Measurements from ENCODE around the gene SMC3.

SMC3 gene

DNA sequence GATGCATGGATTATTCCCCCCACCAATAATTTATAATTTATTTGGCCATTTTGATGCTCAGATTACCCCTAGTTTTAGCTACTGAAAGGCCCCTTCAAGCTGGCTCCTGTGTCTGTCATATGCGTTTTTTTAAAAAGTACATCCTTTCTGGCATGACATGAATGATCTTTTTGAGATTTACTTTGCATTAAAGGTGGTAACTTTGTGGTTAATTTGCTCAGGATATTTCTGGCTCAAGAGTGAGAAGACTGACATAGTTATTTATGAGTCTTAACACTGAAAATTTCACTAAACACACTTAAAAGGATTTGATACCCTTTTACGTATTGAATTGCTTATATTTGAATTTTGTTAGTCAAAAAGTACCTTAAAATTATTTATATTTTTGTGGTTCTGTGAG lies 5.4 kb downstream of the SMC3 start:
- in situ Hi-C loops (cut with MboI; ENCODE audit: low pct_unique_long_range_greater_than_20kb, low sequenced_read_pairs, unreplicated experiment): loop anchor here (25.0 kb wide), 1 partner anchor 436 kb away; no protein-coding TSS in a partner anchor
- TF ChIP-seq, protein P1, sequence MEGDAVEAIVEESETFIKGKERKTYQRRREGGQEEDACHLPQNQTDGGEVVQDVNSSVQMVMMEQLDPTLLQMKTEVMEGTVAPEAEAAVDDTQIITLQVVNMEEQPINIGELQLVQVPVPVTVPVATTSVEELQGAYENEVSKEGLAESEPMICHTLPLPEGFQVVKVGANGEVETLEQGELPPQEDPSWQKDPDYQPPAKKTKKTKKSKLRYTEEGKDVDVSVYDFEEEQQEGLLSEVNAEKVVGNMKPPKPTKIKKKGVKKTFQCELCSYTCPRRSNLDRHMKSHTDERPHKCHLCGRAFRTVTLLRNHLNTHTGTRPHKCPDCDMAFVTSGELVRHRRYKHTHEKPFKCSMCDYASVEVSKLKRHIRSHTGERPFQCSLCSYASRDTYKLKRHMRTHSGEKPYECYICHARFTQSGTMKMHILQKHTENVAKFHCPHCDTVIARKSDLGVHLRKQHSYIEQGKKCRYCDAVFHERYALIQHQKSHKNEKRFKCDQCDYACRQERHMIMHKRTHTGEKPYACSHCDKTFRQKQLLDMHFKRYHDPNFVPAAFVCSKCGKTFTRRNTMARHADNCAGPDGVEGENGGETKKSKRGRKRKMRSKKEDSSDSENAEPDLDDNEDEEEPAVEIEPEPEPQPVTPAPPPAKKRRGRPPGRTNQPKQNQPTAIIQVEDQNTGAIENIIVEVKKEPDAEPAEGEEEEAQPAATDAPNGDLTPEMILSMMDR (IDR thresholded peaks at IDR 0.05; ENCODE audit: extremely low read depth, insufficient read depth, missing control alignments): no peak
- no peak for DNase-seq (ENCODE audit: low spot score)

DNA sequence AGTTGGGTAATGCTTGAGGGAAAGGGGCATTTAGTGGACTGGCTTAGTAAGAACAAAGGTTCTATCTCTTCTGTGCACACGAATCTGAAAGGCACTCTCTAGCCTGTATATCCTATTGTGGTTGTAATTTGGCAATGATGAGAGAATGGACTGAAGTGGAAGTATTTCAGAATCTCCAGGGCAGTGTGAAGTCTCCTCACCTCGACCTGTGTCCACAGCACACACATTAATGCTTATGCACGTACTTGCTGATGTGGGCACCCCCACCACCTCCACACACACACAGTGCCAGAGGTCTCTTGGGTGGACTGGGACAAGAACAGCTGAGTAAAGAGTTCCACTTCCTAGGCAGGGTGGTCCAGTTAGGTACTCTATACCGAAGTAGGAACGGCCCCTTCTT lies 6.9 kb downstream of the SMC3 start:
- TF ChIP-seq, protein P1 (IDR thresholded peaks at IDR 0.05; ENCODE audit: extremely low read depth, insufficient read depth, missing control alignments): no peak
- DNase-seq (ENCODE audit: low spot score): no peak
- in situ Hi-C loops (cut with MboI; ENCODE audit: low pct_unique_long_range_greater_than_20kb, low sequenced_read_pairs, unreplicated experiment): loop anchor here (25.0 kb wide), 1 partner anchor 437 kb away; no protein-coding TSS in a partner anchor

DNA sequence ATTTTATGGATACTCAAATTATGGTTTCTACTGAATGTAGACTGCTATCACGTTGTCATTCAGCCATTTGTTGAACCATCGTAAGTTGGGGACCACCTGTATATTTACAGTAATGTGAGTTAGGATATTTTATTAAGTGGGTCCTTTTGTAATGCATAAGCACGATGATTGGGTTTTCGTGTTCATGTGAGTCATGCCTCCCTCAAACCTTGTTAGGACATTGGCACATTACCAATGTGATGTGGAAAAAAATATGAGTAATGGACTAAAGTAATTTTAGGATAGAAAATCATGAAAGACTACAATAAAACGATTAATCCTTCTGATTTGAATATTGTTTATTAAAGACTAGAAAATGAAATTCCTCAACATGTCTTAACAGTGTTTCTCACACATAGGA lies 8.7 kb downstream of the SMC3 start:
- TF ChIP-seq, protein P1 (IDR thresholded peaks at IDR 0.05; ENCODE audit: extremely low read depth, insufficient read depth, missing control alignments): no peak
- no peak for DNase-seq (ENCODE audit: low spot score)
- in situ Hi-C loops (cut with MboI; ENCODE audit: low pct_unique_long_range_greater_than_20kb, low sequenced_read_pairs, unreplicated experiment): no loop called here

DNA sequence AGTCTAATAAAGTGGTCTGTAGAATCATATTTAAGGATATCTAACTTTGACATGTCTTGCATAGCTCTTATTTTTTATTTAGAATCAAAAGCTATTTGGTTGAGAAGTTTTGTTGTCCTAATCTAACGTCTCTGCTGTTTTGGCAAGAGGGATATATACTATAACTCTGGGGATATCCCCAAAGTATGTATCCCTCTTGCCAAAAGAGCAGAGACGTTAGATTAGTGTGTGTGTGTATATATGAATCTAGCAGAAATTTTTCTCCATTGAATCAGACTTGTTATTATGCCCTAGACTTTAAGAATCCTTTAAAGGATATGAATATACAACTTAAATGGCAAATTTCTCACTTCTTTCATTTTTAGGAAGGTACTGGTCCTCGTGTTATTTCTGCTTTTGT lies 9.6 kb downstream of the SMC3 start:
- in situ Hi-C loops (cut with MboI; ENCODE audit: low pct_unique_long_range_greater_than_20kb, low sequenced_read_pairs, unreplicated experiment): no loop called here
- TF ChIP-seq, protein P1 (IDR thresholded peaks at IDR 0.05; ENCODE audit: extremely low read depth, insufficient read depth, missing control alignments): no peak
- DNase-seq (ENCODE audit: low spot score): no peak

DNA sequence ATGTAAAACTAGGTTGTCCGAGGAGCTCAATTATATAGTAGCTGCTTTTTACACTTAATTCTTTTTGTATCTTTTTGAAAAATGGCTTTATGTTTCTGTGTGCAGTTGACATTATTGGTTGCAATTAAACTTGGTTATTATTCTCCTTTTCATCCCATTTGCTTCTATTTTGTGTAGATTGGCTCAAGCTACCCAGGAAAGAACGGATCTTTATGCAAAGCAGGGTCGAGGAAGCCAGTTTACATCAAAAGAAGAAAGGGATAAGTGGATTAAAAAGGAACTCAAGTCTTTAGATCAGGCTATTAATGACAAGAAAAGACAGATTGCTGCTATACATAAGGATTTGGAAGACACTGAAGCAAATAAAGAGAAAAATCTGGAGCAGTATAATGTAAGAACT lies 16.5 kb downstream of the SMC3 start:
- DNase-seq (ENCODE audit: low spot score): no peak
- TF ChIP-seq, protein P1 (IDR thresholded peaks at IDR 0.05; ENCODE audit: extremely low read depth, insufficient read depth, missing control alignments): no peak
- in situ Hi-C loops (cut with MboI; ENCODE audit: low pct_unique_long_range_greater_than_20kb, low sequenced_read_pairs, unreplicated experiment): no loop called here

DNA sequence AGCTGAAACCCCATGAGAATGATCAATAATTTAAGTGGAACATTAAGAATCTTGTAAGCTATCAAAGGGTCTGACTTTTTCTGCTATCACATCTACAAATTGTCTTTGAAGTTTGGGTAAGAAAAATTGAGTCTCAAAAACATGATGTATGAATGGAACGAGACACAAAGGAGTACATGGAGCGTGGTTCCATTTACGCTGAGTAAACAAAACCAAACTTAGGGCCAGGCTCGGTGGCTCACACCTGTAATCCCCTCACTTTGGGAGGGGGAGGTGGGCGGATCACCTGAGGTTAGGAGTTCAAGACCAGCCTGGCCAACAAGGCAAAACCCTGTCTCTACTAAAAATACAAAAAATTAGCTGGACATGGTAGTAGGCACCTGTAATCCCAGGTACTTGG lies 24.3 kb downstream of the SMC3 start:
- in situ Hi-C loops (cut with MboI; ENCODE audit: low pct_unique_long_range_greater_than_20kb, low sequenced_read_pairs, unreplicated experiment): no loop called here
- DNase-seq (ENCODE audit: low spot score): no peak
- TF ChIP-seq, protein P1 (IDR thresholded peaks at IDR 0.05; ENCODE audit: extremely low read depth, insufficient read depth, missing control alignments): no peak

DNA sequence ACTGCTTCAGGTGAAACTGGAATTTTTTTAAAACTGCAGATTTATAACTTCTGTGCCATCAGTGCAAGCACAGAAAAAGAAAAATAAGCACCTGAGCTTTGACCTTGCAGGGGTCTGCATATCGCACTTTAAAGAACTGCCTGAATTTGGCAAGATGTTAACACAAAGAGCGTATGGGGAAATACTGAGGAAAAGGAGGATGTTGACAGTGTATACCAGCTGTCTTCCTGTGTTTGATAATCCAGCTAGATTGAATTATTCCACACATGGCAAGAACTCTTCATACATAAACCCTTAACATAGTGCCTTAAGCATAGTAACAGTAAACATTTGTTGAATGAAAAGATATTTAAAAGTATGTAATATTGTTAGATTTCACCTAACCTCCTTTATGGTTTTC lies 30.0 kb downstream of the SMC3 start:
- DNase-seq (ENCODE audit: low spot score): no peak
- TF ChIP-seq, protein P1 (IDR thresholded peaks at IDR 0.05; ENCODE audit: extremely low read depth, insufficient read depth, missing control alignments): no peak
- in situ Hi-C loops (cut with MboI; ENCODE audit: low pct_unique_long_range_greater_than_20kb, low sequenced_read_pairs, unreplicated experiment): no loop called here
